GM12801 (cell line): ENCODE data around the gene TINAGL1.

ENCODE experiments used
- CTCF ChIP-seq: IDR thresholded peaks from one replicate; pipeline ENCODE4 v1.5.1; 2011; ENCODE audit warnings: control low read depth; ENCODE audit not compliant: insufficient read length; ENCODE audit errors: extremely low read depth

TINAGL1 gene

GRCh38 chr1:31583082-31583994 is 7.0 kb downstream of the TINAGL1 start:
- TF ChIP-seq CTCF, result no peak

GRCh38 chr1:31583995-31584868 is 7.9 kb downstream of the TINAGL1 start:
- no peak for TF ChIP-seq CTCF

- TF ChIP-seq CTCF, result no peak
Measured at GRCh38 chr1:31584869-31585735, 8.8 kb downstream of the TINAGL1 start.

- no peak for TF ChIP-seq CTCF
Measured at GRCh38 chr1:31585736-31586365, 9.5 kb downstream of the TINAGL1 start.

GRCh38 chr1:31586376-31587327 is 10.3 kb downstream of the TINAGL1 start:
- TF ChIP-seq CTCF, result no peak

- no peak for TF ChIP-seq CTCF
Measured at GRCh38 chr1:31587720-31588423, 11.6 kb downstream of the TINAGL1 start.
